ENCODE results near the gene GPD2. TPM values are rescaled to one million over a fixed set of nuclear protein-coding genes. Genes with fewer than 3 reads are reported as not detected.

The GPD2 gene
- total RNA-seq, 2 donors from 2014 or later = 61.1 to 76.2 TPM

- Histone ChIP-seq H3K27me3 (no peaks in the 10 kb centered on the region), H3K4me3 (no peak overlapping the region), H3K9me3 (no peaks in the 10 kb centered on the region), H3K36me3 (no peaks in the 10 kb centered on the region), H3K9ac (ENCODE audit: low read depth in 2 of 2, low read length in 2 of 2) (no peak overlapping the region), H3K27ac (no peak overlapping the region), H3K4me1 (no peaks in the 10 kb centered on the region)
- DNase-seq = no peak
- intact Hi-C loops (cut with DNase I) = loop anchor here (10.0 kb wide), 1 partner anchor 1215 kb away; no protein-coding TSS in a partner anchor
- TF ChIP-seq CTCF (IDR thresholded peaks at IDR 0.05) = no peak
Measured at GRCh38 chr2:156590085-156590739, 154.0 kb downstream of the GPD2 start.

DNA sequence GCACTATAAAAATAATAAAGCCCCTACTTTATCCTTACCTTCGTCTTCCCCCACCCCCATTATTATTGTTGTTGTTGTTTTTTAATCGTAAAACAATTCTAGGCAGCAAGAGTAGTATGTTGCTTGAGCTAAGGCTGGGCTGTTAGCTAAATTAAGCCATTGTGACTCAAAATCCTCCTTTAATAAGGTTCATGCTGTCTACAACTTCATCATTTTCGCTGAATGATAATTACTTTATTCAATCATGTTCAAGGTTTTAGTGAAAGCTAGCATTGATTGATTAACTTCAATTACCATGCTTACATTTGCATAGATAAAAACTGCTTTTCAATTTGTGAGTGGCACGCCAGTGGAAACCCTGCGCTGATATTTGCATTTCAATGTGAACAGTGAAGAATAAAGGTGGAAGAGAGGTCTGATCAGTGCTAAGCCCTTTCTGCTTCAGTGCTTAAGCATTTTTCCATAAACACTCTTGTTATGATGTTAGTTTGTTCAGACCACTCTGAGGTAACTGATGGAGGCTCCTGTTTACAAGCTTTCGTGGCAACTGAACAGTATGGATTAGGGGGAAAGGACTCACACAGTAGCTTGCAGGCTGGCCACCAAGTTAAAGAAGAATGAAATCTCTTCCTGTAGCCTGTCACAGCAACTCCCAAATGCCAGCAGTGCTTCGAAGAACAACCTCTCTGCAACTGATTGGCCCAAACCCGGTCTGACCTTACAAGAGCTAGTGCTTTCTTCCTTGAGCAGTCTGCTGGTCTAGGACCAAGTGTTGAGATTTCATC lies 156.8 kb downstream of the GPD2 start:
- Histone ChIP-seq H3K9ac (ENCODE audit: low read depth in 2 of 2, low read length in 2 of 2) (no peak overlapping the region), H3K9me3 (no peaks in the 10 kb centered on the region), H3K4me3 (no peak overlapping the region), H3K4me1 (no peaks in the 10 kb centered on the region), H3K27me3 (no peaks in the 10 kb centered on the region), H3K27ac (no peak overlapping the region), H3K36me3 (no peaks in the 10 kb centered on the region)
- intact Hi-C loops (cut with DNase I) = loop anchor here (10.0 kb wide), 1 partner anchor 1218 kb away; no protein-coding TSS in a partner anchor
- TF ChIP-seq CTCF (IDR thresholded peaks at IDR 0.05) = no peak
- DNase-seq = no peak

DNA sequence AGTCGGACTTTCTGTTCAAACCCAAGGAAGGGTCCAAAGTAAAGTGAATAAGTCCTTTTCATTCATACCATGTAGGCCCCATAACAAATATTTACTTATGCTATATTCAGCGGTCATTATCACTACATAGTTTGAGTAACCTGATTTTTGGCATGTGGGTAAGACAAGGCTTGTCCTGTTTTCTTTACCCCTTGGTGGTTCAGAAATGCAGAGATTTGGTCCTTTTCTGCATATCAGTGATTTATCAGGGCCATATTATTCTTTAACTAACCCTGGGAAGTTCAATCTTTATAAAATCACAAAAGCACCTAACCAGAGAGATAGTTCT lies 157.4 kb downstream of the GPD2 start:
- intact Hi-C loops (cut with DNase I) = loop anchor here (10.0 kb wide), 1 partner anchor 1219 kb away; no protein-coding TSS in a partner anchor
- no peak for TF ChIP-seq CTCF (IDR thresholded peaks at IDR 0.05)
- no peaks in the 10 kb centered on the region for H3K9me3 ChIP-seq
- no peaks in the 10 kb centered on the region for H3K36me3 ChIP-seq
- H3K27ac ChIP-seq = no peak overlapping the region
- H3K9ac ChIP-seq (ENCODE audit: low read depth in 2 of 2, low read length in 2 of 2) = no peak overlapping the region
- H3K27me3 ChIP-seq = no peaks in the 10 kb centered on the region
- no peak for DNase-seq
- no peaks in the 10 kb centered on the region for H3K4me1 ChIP-seq
- no peak overlapping the region for H3K4me3 ChIP-seq

- no peak overlapping the region for H3K27ac ChIP-seq
- no peaks in the 10 kb centered on the region for H3K27me3 ChIP-seq
- H3K9ac ChIP-seq (ENCODE audit: low read depth in 2 of 2, low read length in 2 of 2) = no peak overlapping the region
- no peaks in the 10 kb centered on the region for H3K4me1 ChIP-seq
- DNase-seq = no peak
- no peaks in the 10 kb centered on the region for H3K36me3 ChIP-seq
- no peak overlapping the region for H3K4me3 ChIP-seq
- intact Hi-C loops (cut with DNase I) = loop anchor here (10.0 kb wide), 1 partner anchor 1224 kb away; no protein-coding TSS in a partner anchor
- no peak for TF ChIP-seq CTCF (IDR thresholded peaks at IDR 0.05)
- no peaks in the 10 kb centered on the region for H3K9me3 ChIP-seq
Measured at GRCh38 chr2:156598563-156598962, 162.4 kb downstream of the GPD2 start.

- Histone ChIP-seq H3K9me3 (no peaks in the 10 kb centered on the region), H3K27ac (no peak overlapping the region), H3K9ac (ENCODE audit: low read depth in 2 of 2, low read length in 2 of 2) (no peak overlapping the region), H3K4me3 (no peak overlapping the region), H3K4me1 (no peaks in the 10 kb centered on the region), H3K36me3 (no peaks in the 10 kb centered on the region), H3K27me3 (no peaks in the 10 kb centered on the region)
- intact Hi-C loops (cut with DNase I) = no loop called here
- DNase-seq = no peak
- TF ChIP-seq CTCF (IDR thresholded peaks at IDR 0.05) = no peak
Measured at GRCh38 chr2:156600196-156600595, 164.0 kb downstream of the GPD2 start.

All from colonic mucosa (tissue), 4 donors.